Measurements from ENCODE around the gene FBL.

The FBL gene

DNA sequence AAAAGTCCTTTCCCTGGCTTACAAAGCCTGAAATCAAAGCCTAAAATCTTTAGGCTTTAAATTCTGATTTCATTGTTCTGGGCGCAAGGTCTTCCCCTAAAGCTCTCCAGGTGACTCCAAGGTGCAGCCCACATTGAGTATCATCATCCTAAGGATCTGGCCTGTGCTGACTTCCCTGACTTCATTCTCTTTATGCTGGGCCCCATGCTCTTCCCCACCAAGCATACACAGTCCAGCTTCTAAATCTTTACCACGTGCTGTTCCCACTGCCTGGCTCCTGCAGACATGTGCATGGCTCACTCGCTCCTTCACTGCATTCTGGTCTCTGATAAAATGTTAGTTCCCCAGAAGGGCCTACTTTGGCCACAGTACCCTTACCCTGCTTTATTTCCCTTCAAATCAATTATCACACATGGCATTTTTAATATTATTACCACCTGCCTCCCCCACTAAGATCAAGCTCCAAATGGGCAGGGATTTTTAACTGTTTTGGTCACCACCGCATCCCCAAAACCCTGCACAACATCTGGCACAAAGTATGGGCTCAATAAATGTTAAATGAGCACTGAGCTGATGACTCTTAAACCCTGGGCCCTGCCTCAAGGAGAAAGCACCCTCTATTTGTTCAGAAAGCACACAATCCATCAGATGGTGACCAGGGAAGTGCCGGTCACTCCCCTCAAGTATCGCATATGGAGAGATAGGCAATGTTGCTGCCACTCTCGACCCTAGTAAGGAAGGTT lies 3.3 kb downstream of the FBL start:
- DNase-seq (ENCODE audit: low read depth in 2 of 2), result no peak

- no peak for DNase-seq (ENCODE audit: low read depth in 2 of 2)
These were observed 5.1 kb downstream of the FBL start for GRCh38 chr19:39841041-39841440.

- DNase-seq (ENCODE audit: low read depth in 2 of 2), result no peak
These were observed 5.7 kb downstream of the FBL start for GRCh38 chr19:39840492-39840891.

DNA sequence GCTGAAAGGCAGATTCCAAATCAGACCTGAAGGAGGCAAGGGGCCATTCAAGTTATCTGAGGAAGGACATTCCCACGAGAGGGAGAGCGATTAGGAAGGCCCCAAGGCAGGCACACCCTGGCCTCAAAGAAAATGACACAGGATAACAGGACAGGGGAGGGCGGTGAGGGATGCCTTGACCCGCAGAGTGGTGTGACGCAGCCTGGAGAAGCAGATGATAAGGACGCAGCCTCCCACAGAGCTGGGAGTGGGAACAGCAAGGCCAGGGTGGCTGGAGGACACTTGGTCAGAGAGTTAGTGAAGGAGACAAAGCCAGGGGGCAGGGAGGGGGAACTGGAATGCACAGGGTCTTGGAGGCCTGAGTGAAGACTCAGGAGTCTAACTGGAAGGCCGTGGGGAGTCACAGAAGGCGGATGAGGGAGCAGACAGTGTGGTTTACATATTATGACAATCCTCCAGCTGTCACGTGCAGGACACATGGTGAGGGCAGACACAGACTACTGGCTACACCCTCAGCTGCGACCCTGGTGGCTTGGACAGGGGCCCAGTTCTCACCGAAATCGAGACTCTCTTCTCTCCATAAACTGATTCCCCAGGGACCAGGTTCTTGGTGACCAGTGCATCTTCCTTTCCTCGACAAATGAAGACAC lies 6.4 kb downstream of the FBL start:
- DNase-seq (ENCODE audit: low read depth in 2 of 2), result no peak

DNA sequence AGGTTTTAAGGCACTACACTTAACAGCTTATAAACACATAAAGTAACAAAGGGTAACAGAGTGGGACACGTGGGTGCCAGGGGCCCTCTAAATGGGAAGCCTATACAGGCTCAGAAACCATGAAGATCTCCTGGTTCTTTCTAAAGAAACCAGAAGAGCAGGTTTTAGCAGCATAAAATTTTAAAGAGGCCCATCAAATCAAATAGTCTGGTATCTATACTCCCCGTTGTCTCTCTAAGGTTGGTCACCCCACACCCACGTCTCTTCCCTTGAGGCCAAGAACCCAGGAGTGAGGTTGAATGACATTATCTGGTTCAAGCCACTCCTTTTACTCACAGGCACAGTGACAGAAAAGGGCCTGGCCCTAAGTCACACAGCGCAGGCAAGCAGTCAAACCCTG lies 7.6 kb downstream of the FBL start:
- DNase-seq (ENCODE audit: low read depth in 2 of 2), result no peak

GRCh38 chr19:39837978-39838377 lies 8.2 kb downstream of the FBL start:
- no peak for DNase-seq (ENCODE audit: low read depth in 2 of 2)

GRCh38 chr19:39834287-39834841 lies 11.8 kb downstream of the FBL start:
- DNase-seq (ENCODE audit: low read depth in 2 of 2), result no peak

DNA sequence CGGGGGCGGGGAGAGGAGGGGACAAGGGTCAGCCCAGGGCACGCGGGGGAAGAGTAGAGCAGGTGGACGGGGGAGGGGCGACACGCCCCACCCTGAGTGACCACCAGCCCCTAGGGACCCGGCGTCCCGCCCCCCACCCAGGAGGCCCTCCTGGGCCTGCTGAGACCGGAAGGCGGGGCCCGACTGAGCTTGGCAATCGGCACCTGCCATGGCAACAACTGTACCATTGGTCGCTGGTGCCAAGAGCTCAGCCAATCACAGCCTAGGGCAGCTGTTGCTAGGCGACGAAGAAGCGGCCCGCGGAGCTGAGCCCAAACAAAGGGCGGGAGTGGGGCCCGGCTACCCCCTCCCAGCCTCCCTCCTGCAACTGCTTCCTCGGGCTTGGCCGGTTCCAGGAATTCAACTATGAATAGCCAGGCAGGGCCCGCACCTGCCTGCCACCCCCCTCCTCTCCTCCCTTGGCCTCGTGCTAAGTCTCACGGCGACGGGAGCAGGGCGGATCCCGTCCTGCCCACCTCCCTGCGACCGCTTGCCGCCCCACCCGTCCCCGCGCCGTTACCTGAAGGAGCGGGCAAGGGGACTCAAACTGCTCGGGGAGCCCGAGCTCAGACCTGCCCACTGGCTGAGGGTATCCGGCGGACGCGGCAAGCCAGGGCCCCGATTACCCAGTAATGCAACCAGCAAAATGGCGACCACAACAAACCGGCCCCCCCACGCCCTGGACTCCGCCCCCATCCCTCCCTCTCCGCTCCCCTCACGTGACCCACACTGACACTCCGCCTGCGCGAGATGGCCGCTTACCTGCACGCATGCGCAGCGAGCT lies 12.5 kb downstream of the FBL start, which contains the start of gene DYRK1B:
Gene DYRK1B (minus strand): TSS at position 699 of the 823 bp plus-strand sequence. CDS start 2,295 bp downstream, outside the sequence.
- DNase-seq (ENCODE audit: low read depth in 2 of 2), result peak; percentile 89 to 90

DNA sequence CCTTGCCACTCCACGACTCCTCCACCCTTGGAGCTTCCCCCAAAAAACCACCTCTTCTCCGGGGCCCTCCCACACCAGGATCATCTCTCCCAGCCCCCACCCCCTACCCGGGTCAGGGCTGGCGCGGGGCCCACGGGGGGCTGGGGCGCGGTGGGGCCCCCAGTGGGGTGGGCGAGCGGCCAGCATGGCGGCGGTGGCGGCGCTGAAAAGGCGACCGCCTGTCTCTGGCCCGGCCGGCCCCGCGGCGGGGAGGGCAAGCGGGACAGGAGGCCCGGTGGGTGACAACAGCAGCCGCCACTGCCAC lies 13.1 kb downstream of the FBL start:
- DNase-seq (ENCODE audit: low read depth in 2 of 2), result no peak

GRCh38 chr19:39832341-39833083 lies 13.7 kb downstream of the FBL start:
- DNase-seq (ENCODE audit: low read depth in 2 of 2), result no peak

- DNase-seq (ENCODE audit: low read depth in 2 of 2), result no peak
These were observed 14.5 kb downstream of the FBL start for GRCh38 chr19:39831679-39832078.

DNA sequence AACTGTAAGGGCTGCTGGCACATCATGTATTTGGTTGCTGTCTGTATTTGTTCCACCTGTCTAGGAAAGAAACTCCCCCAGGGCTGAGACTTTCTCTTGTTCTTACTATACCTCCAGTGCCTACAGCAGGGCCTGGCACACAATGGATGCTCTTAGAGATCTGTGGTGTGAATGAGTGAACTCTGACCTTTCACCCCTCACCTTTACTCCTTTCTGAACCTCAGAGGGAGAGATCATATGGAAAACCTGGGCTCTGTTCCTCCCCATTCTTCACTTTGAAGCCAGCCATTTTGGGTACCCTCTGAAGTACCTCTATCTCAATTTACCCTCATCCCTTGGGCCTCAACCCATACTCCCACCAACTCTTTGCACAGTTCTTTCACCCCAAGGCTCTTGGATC lies 15.3 kb downstream of the FBL start:
- DNase-seq (ENCODE audit: low read depth in 2 of 2), result no peak

DNA sequence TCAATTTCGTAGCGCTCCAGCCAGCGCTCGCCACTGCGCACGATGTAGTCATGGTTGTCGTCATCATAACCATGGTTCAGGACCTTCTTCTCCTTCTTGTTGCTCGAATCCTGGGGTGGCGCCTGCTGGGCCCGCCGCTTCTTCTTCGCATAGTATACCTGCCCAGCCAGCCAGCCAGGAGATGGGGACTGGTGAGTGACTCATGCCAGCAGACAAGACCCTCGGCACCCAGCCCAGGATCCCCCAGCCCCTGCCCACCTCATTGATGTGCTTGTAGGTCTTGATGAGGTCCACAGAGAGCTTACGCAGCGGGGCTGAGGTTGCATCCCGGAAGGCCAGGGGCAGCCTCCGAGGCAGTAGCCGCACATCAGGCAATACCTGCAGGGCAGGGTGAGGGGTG lies 15.8 kb downstream of the FBL start:
- no peak for DNase-seq (ENCODE audit: low read depth in 2 of 2)

- no peak for DNase-seq (ENCODE audit: low read depth in 2 of 2)
These were observed 16.4 kb downstream of the FBL start for GRCh38 chr19:39829702-39830275.

DNA sequence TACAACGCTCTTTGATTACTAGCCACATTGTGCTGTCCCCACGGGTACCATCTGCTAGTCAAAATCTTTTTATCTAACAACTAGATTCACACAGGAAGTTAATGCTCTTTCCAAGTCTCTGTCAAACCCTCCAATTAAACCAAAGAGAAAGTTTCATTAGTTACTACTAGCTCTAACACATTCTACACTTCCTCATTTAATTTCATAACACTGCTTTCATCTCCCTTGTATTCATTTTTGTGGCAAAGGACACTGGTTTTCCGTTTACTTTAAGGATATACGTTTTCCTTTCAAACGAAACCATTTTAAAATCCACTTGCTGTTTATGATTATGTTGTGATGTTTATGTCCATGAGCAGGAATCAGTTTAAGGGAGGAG lies 17.5 kb downstream of the FBL start:
- no peak for DNase-seq (ENCODE audit: low read depth in 2 of 2)

- no peak for DNase-seq (ENCODE audit: low read depth in 2 of 2)
These were observed 18.0 kb downstream of the FBL start for GRCh38 chr19:39828015-39828653.

DNA sequence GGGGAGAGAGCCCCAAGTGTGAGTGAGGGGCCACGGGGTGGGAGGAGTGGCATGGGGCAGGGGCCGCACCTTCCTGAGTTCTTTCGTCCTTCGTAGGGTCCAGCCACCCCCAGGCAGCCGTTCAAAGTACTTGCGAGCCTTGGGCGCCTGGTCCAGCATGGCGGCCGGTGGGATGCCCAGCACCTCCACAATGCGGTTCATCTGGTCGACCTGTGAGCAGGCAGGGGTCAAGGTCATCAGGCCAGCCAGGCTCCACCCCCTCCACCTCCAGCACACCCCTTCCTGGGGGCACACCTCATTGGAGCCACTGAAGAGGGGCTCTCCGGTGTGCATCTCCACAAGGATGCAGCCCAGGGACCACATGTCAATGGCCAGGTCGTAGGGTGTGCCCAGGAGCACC lies 19.0 kb downstream of the FBL start:
- no peak for DNase-seq (ENCODE audit: low read depth in 2 of 2)

DNA sequence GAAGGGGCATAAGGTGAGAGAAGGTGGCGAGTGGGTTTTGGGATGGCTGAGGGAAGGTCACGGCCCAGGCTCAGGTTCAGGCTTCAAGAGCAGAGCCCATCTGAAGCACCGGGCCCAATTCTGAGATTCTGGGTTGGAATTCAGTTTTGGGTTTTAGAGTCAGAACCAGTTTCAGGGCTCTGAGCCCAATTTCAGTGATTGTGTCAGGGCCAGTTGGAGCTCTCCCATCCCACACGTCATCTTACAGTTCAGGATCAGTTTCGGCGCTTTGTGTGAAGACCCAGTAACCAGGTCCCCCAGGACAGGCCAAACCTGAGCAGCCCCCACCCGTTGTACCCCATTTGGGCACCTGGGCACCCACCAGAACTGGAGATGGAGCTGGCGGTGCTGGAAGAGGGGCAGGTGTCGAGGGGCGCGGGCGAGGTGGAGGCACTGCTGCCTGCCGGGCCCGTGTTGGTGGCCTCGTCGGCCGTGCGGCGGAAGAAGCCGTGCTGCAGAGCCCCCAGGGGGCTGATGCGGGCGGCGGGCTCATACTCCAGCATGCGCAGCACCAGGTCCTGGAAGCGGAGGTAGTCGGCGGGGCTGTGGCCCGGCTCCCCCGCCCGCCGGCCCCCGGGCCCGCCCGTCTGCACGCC lies 19.8 kb downstream of the FBL start:
- no peak for DNase-seq (ENCODE audit: low read depth in 2 of 2)

DNA sequence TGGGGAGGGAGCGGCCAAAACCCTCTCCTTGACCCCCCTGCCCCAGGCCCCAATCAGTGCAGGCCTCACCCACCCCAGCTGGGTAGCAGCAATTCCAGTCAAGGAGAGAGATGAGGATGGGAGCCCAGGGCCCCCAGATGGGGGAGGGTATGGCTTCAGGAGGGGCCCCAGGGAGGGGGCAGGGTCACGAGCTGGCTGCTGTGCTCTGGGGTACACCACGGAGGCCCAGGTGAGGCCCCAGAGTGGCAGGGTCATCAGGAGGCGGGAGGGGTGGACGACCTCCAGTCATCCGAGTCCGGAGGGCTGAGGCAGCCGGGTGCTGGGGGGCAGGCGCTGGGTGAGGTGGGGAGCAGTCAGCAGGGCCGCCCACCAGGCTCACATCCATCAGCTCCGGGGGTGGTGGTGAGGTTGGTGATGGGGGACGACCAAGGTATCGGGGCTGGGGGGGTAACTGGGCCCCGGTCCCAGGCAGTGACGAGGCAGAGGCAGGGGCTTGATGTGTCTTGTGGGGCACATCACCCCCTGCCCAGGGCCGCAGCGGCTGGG lies 20.6 kb downstream of the FBL start:
- DNase-seq (ENCODE audit: low read depth in 2 of 2), result no peak

DNA sequence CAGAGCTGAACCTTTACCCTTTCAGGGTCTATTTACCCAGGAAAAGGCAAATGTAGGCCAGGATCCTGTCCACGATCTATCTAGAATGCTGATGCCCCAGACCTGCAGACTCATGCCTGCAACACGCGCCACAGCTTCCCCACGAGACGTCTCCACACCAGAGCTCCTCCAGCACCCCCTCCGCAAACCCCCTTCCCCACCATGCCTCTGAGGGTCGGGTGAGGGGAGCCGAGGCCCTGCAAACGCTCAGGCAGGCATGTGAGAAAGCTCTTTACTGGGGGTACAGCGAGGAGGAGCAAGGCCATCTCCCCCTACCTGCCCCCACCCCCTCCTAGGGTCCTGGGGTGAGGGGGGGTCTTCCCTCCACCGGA lies 21.1 kb downstream of the FBL start:
- DNase-seq (ENCODE audit: low read depth in 2 of 2), result no peak

Measured in fibroblast of skin of left biceps (primary cell).